GM12878 (cell line): ENCODE results near the gene CADM2. TPM values are rescaled to one million over a fixed set of nuclear protein-coding genes. Genes with fewer than 3 reads are reported as not detected.

ENCODE experiments used
- ATAC-seq: fragments of 200-7000 bp; cut with Tn5 transposase; 3 replicates; pipeline ENCODE4 v1.9.1; 2020; ENCODE audit warnings: mild to moderate bottlenecking, moderate library complexity
- BruUV-seq: library from RNA; stranded (reverse); fragments of 400-500 nt; replicated peaks from 2 replicates; lab custom pipeline; 2021; lab: Mats Ljungman, UMichigan
- CTCF ChIA-PET: fragments of 300-600 bp; sonication (Branson Sonifier 250); formaldehyde crosslinking; extraction: SDS; loops from one replicate; lab custom pipeline; 2021; ENCODE audit warnings: inconsistent platforms; lab: Yijun Ruan, JAX
- POLR2A ChIA-PET: fragments of 350-600 bp; formaldehyde crosslinking; extraction: SDS; loops from one replicate; lab custom pipeline; 2021; ENCODE audit warnings: inconsistent platforms; lab: Charles Lee
- RAD21 ChIA-PET: fragments of 300-600 bp; sonication (Branson Sonifier 250); formaldehyde crosslinking; loops from one replicate; lab custom pipeline; 2023; ENCODE audit warnings: antibody characterized with exemption; ENCODE audit not compliant: unreplicated experiment; lab: Charles Lee
- SMC1A ChIA-PET: fragments of 300-600 bp; sonication (Branson Sonifier 250); formaldehyde crosslinking; loops from one replicate; lab custom pipeline; 2023; ENCODE audit not compliant: unreplicated experiment, uncharacterized antibody; lab: Charles Lee
- DNase-seq: peaks from one replicate; pipeline ENCODE4 v3.0.0-alpha.2; 2011; ENCODE audit warnings: low read depth, low spot score
- FAIRE-seq: peaks from 3 replicates; lab custom pipeline; 2011; peaks lifted over from hg19 to GRCh38; lab: Jason Lieb, UNC
- H2AFZ ChIP-seq: 2 replicates; pipeline ENCODE4 v1.6.0; 2011; ENCODE audit warnings: low read depth, low read length, control low read depth; ENCODE audit not compliant: control insufficient read depth
- H3K27ac ChIP-seq: 2 replicates; pipeline ENCODE4 v1.5.1; 2011; ENCODE audit warnings: control low read depth; ENCODE audit not compliant: control insufficient read depth, insufficient read depth
- H3K27me3 ChIP-seq, 2 experiments: replicated peaks in 1 of 2; 2 replicates each; pipeline versions ENCODE4 v1.6.0 to v1.6.1; 2011; ENCODE audit warnings: low read length in 1 of 2; ENCODE audit not compliant: control insufficient read depth in 2 of 2, insufficient read depth in 2 of 2
- H3K36me3 ChIP-seq, 2 experiments: 2 replicates each; pipeline ENCODE4 v1.5.1; 2011; ENCODE audit warnings: low read length in 1 of 2; ENCODE audit not compliant: control insufficient read depth in 2 of 2, insufficient read depth in 2 of 2
- H3K4me1 ChIP-seq: 2 replicates; pipeline ENCODE4 v1.6.1; 2011; ENCODE audit warnings: mild to moderate bottlenecking, low read length, moderate library complexity, mixed read lengths; ENCODE audit not compliant: control insufficient read depth, insufficient read depth
- H3K4me2 ChIP-seq: 2 replicates; pipeline ENCODE4 v1.6.0; 2011; ENCODE audit warnings: control low read depth; ENCODE audit not compliant: control insufficient read depth, insufficient read depth
- H3K4me3 ChIP-seq: fragments of 200-600 bp; sonication (generic); 2 replicates; pipeline ENCODE4 v1.5.1; 2016
- H3K79me2 ChIP-seq: 2 replicates; pipeline ENCODE4 v1.6.0; 2011; ENCODE audit warnings: low read length; ENCODE audit not compliant: control insufficient read depth, insufficient read depth
- H3K9ac ChIP-seq: 2 replicates; pipeline ENCODE4 v1.8.0; 2011; ENCODE audit warnings: low read length, control low read depth, mixed read lengths; ENCODE audit not compliant: control insufficient read depth, insufficient read depth
- H3K9me3 ChIP-seq: replicated peaks from 3 replicates; pipeline ENCODE4 v1.5.1; 2011; ENCODE audit warnings: mild to moderate bottlenecking, low read length; ENCODE audit not compliant: control insufficient read depth, insufficient read depth
- H4K20me1 ChIP-seq: 2 replicates; pipeline ENCODE4 v1.6.0; 2011; ENCODE audit not compliant: control insufficient read depth, insufficient read depth
- ATF7 ChIP-seq: fragments of 450-650 bp; IDR thresholded peaks from 2 replicates; pipeline ENCODE4 v1.6.1; 2016; ENCODE audit warnings: low read depth, mild to moderate bottlenecking
- E2F8 ChIP-seq: fragments of 450-650 bp; IDR thresholded peaks from 2 replicates; pipeline ENCODE4 v1.6.1; 2018; ENCODE audit warnings: mild to moderate bottlenecking, low read depth, moderate library complexity; ENCODE audit not compliant: partially characterized antibody
- FOXK2 ChIP-seq: fragments of 450-650 bp; IDR thresholded peaks from 2 replicates; pipeline ENCODE4 v1.6.1; 2017; ENCODE audit warnings: mild to moderate bottlenecking, moderate library complexity
- HDAC6 ChIP-seq: fragments of 200-600 bp; sonication (generic); IDR thresholded peaks from one replicate; pipeline ENCODE4 v1.8.0; 2017; ENCODE audit warnings: antibody characterized with exemption; ENCODE audit not compliant: unreplicated experiment
- IKZF1 ChIP-seq: fragments of 450-650 bp; conservative IDR thresholded peaks from 2 replicates; pipeline ENCODE4 v1.6.1; 2017; ENCODE audit warnings: antibody characterized with exemption, mild to moderate bottlenecking
- MLLT1 ChIP-seq: fragments of 450-650 bp; IDR thresholded peaks from 2 replicates; pipeline ENCODE4 v1.6.1; 2016; ENCODE audit warnings: mild to moderate bottlenecking
- NR2C2 ChIP-seq: IDR thresholded peaks from 2 replicates; pipeline ENCODE4 v1.6.1; 2011; ENCODE audit warnings: borderline replicate concordance, low read depth; ENCODE audit not compliant: control insufficient read depth, insufficient read length
- SPI1 ChIP-seq: IDR thresholded peaks from 2 replicates; pipeline ENCODE4 v1.6.1; 2011; ENCODE audit warnings: low read depth, mild to moderate bottlenecking, low read length, moderate library complexity, borderline replicate concordance; ENCODE audit not compliant: insufficient read depth
- ZBTB4 ChIP-seq: fragments of 450-650 bp; formaldehyde crosslinking; IDR thresholded peaks from 2 replicates; pipeline ENCODE4 v1.4.0; 2022; ENCODE audit warnings: mild to moderate bottlenecking, moderate library complexity
- ZNF217 ChIP-seq: fragments of 450-650 bp; IDR thresholded peaks from 2 replicates; pipeline ENCODE4 v1.6.1; 2017; ENCODE audit warnings: antibody characterized with exemption, mild to moderate bottlenecking
- ZNF384 ChIP-seq: IDR thresholded peaks from 2 replicates; pipeline ENCODE4 v1.6.1; 2012; ENCODE audit warnings: low read depth, mild to moderate bottlenecking, low read length, improper control_type of control experiment, borderline replicate concordance
- ZNF687 ChIP-seq: fragments of 450-650 bp; IDR thresholded peaks from 2 replicates; pipeline ENCODE4 v1.6.1; 2017; ENCODE audit warnings: mild to moderate bottlenecking, moderate library complexity
- in situ Hi-C: fragments of 300-500 bp; cut with MboI; formaldehyde crosslinking; loops from 9 replicates; pipeline ENCODE4 v1.14.3; 2018; ENCODE audit warnings: mixed read lengths
- intact Hi-C: fragments of 100-400 bp; cut with micrococcal nuclease; formaldehyde crosslinking; loops from one replicate; pipeline ENCODE4 v1.14.2; 2022; ENCODE audit not compliant: unreplicated experiment
- polyA plus RNA-seq, 11 experiments: library from polyadenylated mRNA; depleted of rRNA in 4 of 11; unstranded in 6 of 11; stranded (reverse) in 5 of 11; fragments of >200 nt; fragmentation: Nextera tagmentation in 4 of 11; fragmentation: Illumina TruSeq in 1 of 11; extraction: Ambion mirVana in 4 of 11; extraction: Trizol in 1 of 11; gene quantifications; 1 replicate in 1 of 11; 2 replicates in 10 of 11; pipeline versions ENCODE4 v1.2.1 to v1.2.3, GENCODE V29; 2011 to 2016; ENCODE audit warnings: inconsistent platforms in 2 of 11, missing spikeins in 2 of 11, low read depth in 1 of 11
- total RNA-seq, 4 experiments: library from RNA; depleted of rRNA in 3 of 4; stranded (reverse); fragments of >200 nt in 3 of 4; fragmentation: Illumina TruSeq in 1 of 4; extraction: Trizol in 1 of 4; gene quantifications; 2 replicates each; pipeline versions ENCODE4 v1.2.1 to v1.2.3, GENCODE V29; 2013 to 2021

The CADM2 gene
- total and polyA plus RNA-seq, 10 of the 15 experiments (the other 5 are each of a cell fraction or from before 2014, with no cell fraction given) = 0.13 TPM; not detected in 9

- FAIRE-seq (no peak), ATAC-seq (no peak), DNase-seq (no peak)
- Histone ChIP-seq H3K27ac (no peak overlapping the region), H3K4me3 (no peak overlapping the region), H4K20me1 (no peaks in the 10 kb centered on the region), H3K9me3 (no peaks in the 10 kb centered on the region), H3K36me3 (no peaks in the 10 kb centered on the region), H3K4me2 (no peak overlapping the region), H3K27me3 (no peaks in the 10 kb centered on the region), H3K9ac (no peak overlapping the region), H3K4me1 (no peaks in the 10 kb centered on the region), H2AFZ (no peak overlapping the region), H3K79me2 (no peaks in the 10 kb centered on the region)
- in situ Hi-C loops = no loop called here
- TF ChIP-seq ZNF217 (no peak), ZNF687 (no peak), HDAC6 (no peak), ATF7 (no peak), SPI1 (no peak), ZBTB4 (CRISPR knock-in tag) (no peak), FOXK2 (no peak), MLLT1 (no peak), IKZF1 (no peak), E2F8 (no peak), NR2C2 (no peak), ZNF384 (no peak)
- BruUV-seq = no TSS peak
- CTCF ChIA-PET = no interaction called here
- POLR2A ChIA-PET = no interaction called here
- SMC1A ChIA-PET = interaction anchor here (0.6 kb wide), 1 partner anchor 28 kb away, joined by 3 read pairs; no protein-coding TSS in a partner anchor
- RAD21 ChIA-PET = no interaction called here
- intact Hi-C loops = no loop called here
Observed at GRCh38 chr3:85725809-85726208, 767.0 kb downstream of the CADM2 start.
